GM10248 (cell line): Measurements from ENCODE around the gene KLK10.
A peak's percentile ranks its signal among the peaks of the same experiment; 100 is the strongest.

Source experiments
- CTCF ChIA-PET: fragments of 300-600 bp; sonication (Branson Sonifier 250); formaldehyde crosslinking; extraction: SDS; loops from one replicate; lab custom pipeline; 2021; ENCODE audit warnings: antibody characterized with exemption; lab: Yijun Ruan, JAX
- POLR2A ChIA-PET: fragments of 350-650 bp; sonication (Branson Sonifier 250); formaldehyde crosslinking; extraction: SDS; loops from one replicate; lab custom pipeline; 2020; ENCODE audit warnings: antibody characterized with exemption; lab: Yijun Ruan, JAX
- DNase-seq: peaks from one replicate; pipeline ENCODE4 v3.0.0; 2012; ENCODE audit errors: extremely low spot score
- CTCF ChIP-seq: IDR thresholded peaks from 2 replicates; pipeline ENCODE4 v1.5.1; 2012; ENCODE audit warnings: mild to moderate bottlenecking, low read depth; ENCODE audit errors: extremely low read depth, missing control alignments, control extremely low read depth

KLK10 gene

GRCh38 chr19:51022526-51022925 lies 3.0 kb upstream of the KLK10 start:
- ChIA-PET POLR2A (no interaction called here), CTCF (interaction anchor here (4.6 kb wide), 1 partner anchor 73 kb away, joined by 19 read pairs; no protein-coding TSS in a partner anchor)
- no peak for TF ChIP-seq CTCF
- DNase-seq = no peak

- TF ChIP-seq CTCF = peak; percentile 63
- CTCF ChIA-PET = interaction anchor here (0.7 to 4.6 kb wide), 8 partner anchors 10 to 74 kb away, joined by 3 to 19 read pairs (median 3); no protein-coding TSS in a partner anchor
- POLR2A ChIA-PET = interaction anchor here (0.5 kb wide), 1 partner anchor 1262 kb away, joined by 4 read pairs; no protein-coding TSS in a partner anchor
- no peak for DNase-seq
Measured at GRCh38 chr19:51020988-51021651, 1.6 kb upstream of the KLK10 start.

GRCh38 chr19:51018745-51019543 lies 565 bp downstream of the KLK10 start:
- POLR2A ChIA-PET = interaction anchor here (0.6 kb wide), 1 partner anchor 214 kb away, joined by 4 read pairs; no protein-coding TSS in a partner anchor
- CTCF ChIA-PET = interaction anchor here (4.6 kb wide), 1 partner anchor 77 kb away, joined by 19 read pairs; no protein-coding TSS in a partner anchor

GRCh38 chr19:51016798-51017683 lies 2.5 kb downstream of the KLK10 start:
- peak; percentile 86 for DNase-seq
- POLR2A ChIA-PET = no interaction called here
- CTCF ChIA-PET = interaction anchor here (1.0 to 1.1 kb wide), 2 partner anchors 79 to 461 kb away, joined by 3 read pairs; no protein-coding TSS in a partner anchor
- TF ChIP-seq CTCF = peak; percentile 24

More at GRCh38 chr19:51018745-51019543, 565 bp downstream of the KLK10 start:
- TF ChIP-seq CTCF = no peak
- DNase-seq = no peak

- no peak for TF ChIP-seq CTCF
- CTCF ChIA-PET = interaction anchor here (1.0 to 1.1 kb wide), 2 partner anchors 81 to 459 kb away, joined by 3 read pairs; no protein-coding TSS in a partner anchor
- DNase-seq = no peak
- POLR2A ChIA-PET = no interaction called here
Measured at GRCh38 chr19:51015691-51016267, 3.7 kb downstream of the KLK10 start.
